IgD-negative memory B cell (primary cell): ENCODE measurements around the gene LPAR5. TPM values are rescaled to one million over a fixed set of nuclear protein-coding genes. Genes with fewer than 3 reads are reported as not detected.

Source experiments
- H3K27ac Mint-ChIP-seq, 3 donors: one replicate each; pipeline ENCODE4 v1.8.0; 2020 to 2022; ENCODE audit warnings: mild to moderate bottlenecking in 3 of 3, mixed read lengths in 3 of 3, moderate library complexity in 1 of 3
- H3K27me3 Mint-ChIP-seq: one replicate; pipeline ENCODE4 v1.8.0; 2021; ENCODE audit warnings: mixed read lengths
- H3K36me3 Mint-ChIP-seq: one replicate; pipeline ENCODE4 v1.8.0; 2020; ENCODE audit warnings: mild to moderate bottlenecking, mixed read lengths
- H3K4me1 Mint-ChIP-seq, 3 donors: one replicate each; pipeline ENCODE4 v1.8.0; 2020 to 2022; ENCODE audit warnings: mixed read lengths in 3 of 3, mild to moderate bottlenecking in 1 of 3
- H3K4me3 Mint-ChIP-seq, 4 donors: one replicate each; pipeline ENCODE4 v1.8.0; 2020 to 2022; ENCODE audit warnings: mild to moderate bottlenecking in 4 of 4, mixed read lengths in 4 of 4, moderate library complexity in 3 of 4
- H3K9me3 Mint-ChIP-seq, 3 donors: one replicate each; pipeline ENCODE4 v1.8.0; 2020 to 2021; ENCODE audit warnings: mixed read lengths in 3 of 3, mild to moderate bottlenecking in 1 of 3
- polyA plus RNA-seq: library from polyadenylated mRNA; unstranded; fragments of 300-500 nt; fragmentation: Illumina TruSeq; gene quantifications from one replicate; pipeline ENCODE4 v1.2.3, GENCODE V29; 2021

LPAR5 gene
- polyA plus RNA-seq, 1 donor from 2014 or later = 63.6 TPM

GRCh38 chr12:6626654-6627283 lies 9.0 kb downstream of the LPAR5 start:
- Mint-ChIP-seq H3K4me3 (peak overlapping the region; percentile 4 to 92 (median 48)), H3K36me3 (peaks cover 10% of the 10 kb centered on the region), H3K9me3 (no peaks in the 10 kb centered on the region), H3K27me3 (no peaks in the 10 kb centered on the region), H3K27ac (peak overlapping the region; percentile 72 to 93 (median 72)), H3K4me1 (peaks cover 19 to 34% (median 33%) of the 10 kb centered on the region in 3 donors)

GRCh38 chr12:6620885-6621274 lies 14.9 kb downstream of the LPAR5 start:
- Mint-ChIP-seq H3K27me3 (no peaks in the 10 kb centered on the region), H3K27ac (peak overlapping the region in 2 of 3 donors; percentile 84 to 91), H3K4me1 (peaks cover 7 to 19% (median 9%) of the 10 kb centered on the region in 3 donors), H3K36me3 (peaks cover 6% of the 10 kb centered on the region), H3K9me3 (no peaks in the 10 kb centered on the region), H3K4me3 (peak overlapping the region in 2 of 4 donors; percentile 19 to 34)

GRCh38 chr12:6620137-6620884 lies 15.4 kb downstream of the LPAR5 start:
- Mint-ChIP-seq H3K27ac (peak overlapping the region in 1 of 3 donors; percentile 80), H3K4me3 (peak overlapping the region in 3 of 4 donors; percentile 34 to 52 (median 39)), H3K36me3 (peaks cover 6% of the 10 kb centered on the region), H3K9me3 (no peaks in the 10 kb centered on the region), H3K27me3 (no peaks in the 10 kb centered on the region), H3K4me1 (peaks cover 7 to 19% (median 9%) of the 10 kb centered on the region in 3 donors)

DNA sequence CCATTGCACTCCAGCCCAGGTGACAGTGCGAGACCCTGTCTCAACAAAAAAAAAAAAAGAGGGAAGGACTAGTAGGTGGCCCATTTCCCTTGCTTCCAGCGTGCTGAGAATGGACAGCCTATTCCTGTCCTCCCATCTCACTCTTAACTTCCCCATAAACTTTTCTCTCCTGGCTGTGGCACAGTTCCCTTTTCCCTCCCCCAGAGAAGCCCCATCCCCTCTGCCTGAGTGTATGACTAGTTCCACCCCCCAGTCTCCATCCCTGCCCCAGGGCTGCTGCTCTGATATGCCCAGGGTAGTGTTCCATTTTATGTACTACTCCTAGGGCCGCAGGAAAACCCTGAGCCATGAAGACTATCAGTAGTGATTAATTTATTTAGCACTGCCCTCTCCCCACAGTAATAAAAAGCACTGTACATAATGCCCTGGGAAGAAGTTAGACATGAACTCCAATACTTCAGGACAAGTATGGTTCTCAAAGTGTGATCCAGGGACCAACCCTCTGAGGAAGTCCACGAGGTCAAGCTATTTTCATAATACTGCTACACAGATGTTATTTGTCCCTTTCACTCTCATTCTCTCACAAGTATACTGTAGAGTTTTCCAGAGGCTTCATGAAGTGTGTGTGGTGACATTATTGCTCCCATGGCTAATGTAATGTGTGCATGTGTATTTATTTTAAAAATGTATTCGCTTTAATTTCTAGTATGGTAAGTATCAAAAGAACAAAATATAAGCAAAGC lies 17.1 kb downstream of the LPAR5 start:
- H3K27ac Mint-ChIP-seq = peak overlapping the region; percentile 41 to 89 (median 75)
- H3K9me3 Mint-ChIP-seq = no peaks in the 10 kb centered on the region
- peaks cover 4% of the 10 kb centered on the region for H3K36me3 Mint-ChIP-seq
- H3K27me3 Mint-ChIP-seq = no peaks in the 10 kb centered on the region
- peak overlapping the region in 2 of 4 donors; percentile 13 to 45 for H3K4me3 Mint-ChIP-seq
- peaks cover 9 to 15% (median 14%) of the 10 kb centered on the region in 3 donors for H3K4me1 Mint-ChIP-seq

DNA sequence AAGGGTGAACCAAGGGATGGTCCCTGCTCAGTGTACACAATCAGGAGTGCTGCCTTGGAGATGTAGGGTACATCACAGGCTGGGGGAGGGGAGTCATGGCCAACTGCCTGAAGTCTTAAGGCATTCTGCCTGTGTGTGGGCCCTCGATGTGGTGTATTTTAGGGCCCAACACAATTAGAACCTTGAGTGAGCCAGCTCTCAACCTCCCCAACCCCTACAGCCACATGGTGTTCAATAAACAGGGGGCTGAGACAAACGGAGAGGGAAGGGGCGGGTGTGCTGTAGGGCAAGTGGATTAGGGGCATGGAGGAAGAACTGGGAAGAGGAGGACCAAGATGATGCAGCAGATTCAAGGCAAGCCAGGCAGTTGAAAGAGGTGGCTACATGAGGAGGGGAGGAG lies 20.0 kb downstream of the LPAR5 start:
- peaks cover 2% of the 10 kb centered on the region for H3K36me3 Mint-ChIP-seq
- peak overlapping the region; percentile 1 to 46 (median 3) for H3K27ac Mint-ChIP-seq
- no peak overlapping the region for H3K4me3 Mint-ChIP-seq
- peaks cover 23 to 33% (median 32%) of the 10 kb centered on the region in 3 donors for H3K4me1 Mint-ChIP-seq
- no peaks in the 10 kb centered on the region for H3K9me3 Mint-ChIP-seq
- H3K27me3 Mint-ChIP-seq = no peaks in the 10 kb centered on the region

DNA sequence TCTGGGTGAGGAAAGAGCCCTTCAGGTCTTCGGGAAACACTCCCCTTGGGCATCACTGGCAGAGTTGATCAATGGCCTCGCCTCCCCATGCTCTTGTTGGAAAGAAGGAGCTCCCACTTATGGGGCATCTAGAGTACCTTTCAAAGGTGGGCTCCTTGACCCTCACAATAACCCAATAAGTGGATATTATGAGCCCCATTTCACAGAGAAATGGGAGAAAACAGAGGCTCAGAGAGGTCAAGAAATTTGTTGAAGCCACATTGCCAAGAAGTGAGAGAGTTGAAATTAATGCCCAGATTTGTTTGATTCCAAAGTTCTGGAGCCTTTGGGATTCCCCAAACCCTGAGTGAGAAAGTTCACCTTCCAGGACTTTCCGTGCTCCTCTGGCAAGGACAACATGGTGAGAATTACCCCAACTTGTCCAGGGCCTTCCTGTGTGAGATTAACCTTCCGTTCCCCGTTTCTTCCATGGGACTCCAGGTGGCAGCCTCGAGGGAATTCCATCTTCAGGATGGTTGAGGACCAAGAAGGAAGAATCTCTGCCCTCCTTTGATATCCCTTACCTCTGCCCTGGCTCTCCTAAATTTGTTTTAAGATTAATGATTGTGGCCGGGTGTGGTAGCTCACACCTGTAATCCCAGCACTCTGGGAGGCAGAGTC lies 21.1 kb downstream of the LPAR5 start:
- peaks cover 23 to 35% (median 34%) of the 10 kb centered on the region in 3 donors for H3K4me1 Mint-ChIP-seq
- H3K9me3 Mint-ChIP-seq = no peaks in the 10 kb centered on the region

GRCh38 chr12:6613776-6614512 lies 21.8 kb downstream of the LPAR5 start:
- Mint-ChIP-seq H3K27ac (peak overlapping the region; percentile 86 to 95 (median 87)), H3K27me3 (no peaks in the 10 kb centered on the region)

More for the DNA sequence above, 21.1 kb downstream of the LPAR5 start:
- no peaks in the 10 kb centered on the region for H3K36me3 Mint-ChIP-seq
- peak overlapping the region in 2 of 4 donors; percentile 50 to 60 for H3K4me3 Mint-ChIP-seq
- H3K27me3 Mint-ChIP-seq = no peaks in the 10 kb centered on the region
- peak overlapping the region; percentile 86 to 95 (median 87) for H3K27ac Mint-ChIP-seq

GRCh38 chr12:6613015-6613775 lies 22.6 kb downstream of the LPAR5 start:
- no peaks in the 10 kb centered on the region for H3K9me3 Mint-ChIP-seq
- peaks cover 14 to 35% (median 34%) of the 10 kb centered on the region in 3 donors for H3K4me1 Mint-ChIP-seq
- H3K36me3 Mint-ChIP-seq = no peaks in the 10 kb centered on the region
- H3K4me3 Mint-ChIP-seq = peak overlapping the region; percentile 10 to 76 (median 48)
- no peaks in the 10 kb centered on the region for H3K27me3 Mint-ChIP-seq
- H3K27ac Mint-ChIP-seq = peak overlapping the region; percentile 16 to 89 (median 87)

More at GRCh38 chr12:6613776-6614512, 21.8 kb downstream of the LPAR5 start:
- H3K4me3 Mint-ChIP-seq = peak overlapping the region in 3 of 4 donors; percentile 50 to 84 (median 83)
- no peaks in the 10 kb centered on the region for H3K9me3 Mint-ChIP-seq
- H3K36me3 Mint-ChIP-seq = no peaks in the 10 kb centered on the region
- H3K4me1 Mint-ChIP-seq = peaks cover 19 to 35% (median 34%) of the 10 kb centered on the region in 3 donors

DNA sequence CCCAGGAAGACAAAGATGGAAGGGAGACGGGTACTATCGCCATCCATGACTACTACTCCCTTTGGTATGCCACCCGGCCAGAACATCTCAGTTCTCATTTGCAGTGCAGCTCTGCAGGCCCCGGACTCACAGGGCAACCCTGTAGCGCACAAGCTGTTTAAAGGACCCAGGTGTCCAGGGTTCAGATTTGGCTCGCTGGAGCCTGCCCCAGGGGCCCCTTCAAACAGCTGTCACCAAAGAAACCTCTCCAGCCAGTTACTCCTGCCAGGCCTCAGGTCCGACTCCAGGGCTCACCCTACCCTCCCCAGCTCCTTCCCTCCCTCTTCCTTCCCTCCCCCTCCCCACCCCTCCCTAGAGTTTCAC lies 23.1 kb downstream of the LPAR5 start:
- Mint-ChIP-seq H3K27ac (peak overlapping the region; percentile 67 to 89 (median 87)), H3K4me3 (peak overlapping the region in 3 of 4 donors; percentile 60 to 85 (median 82)), H3K36me3 (no peaks in the 10 kb centered on the region), H3K4me1 (peaks cover 14 to 31% (median 31%) of the 10 kb centered on the region in 3 donors), H3K9me3 (no peaks in the 10 kb centered on the region), H3K27me3 (no peaks in the 10 kb centered on the region)

DNA sequence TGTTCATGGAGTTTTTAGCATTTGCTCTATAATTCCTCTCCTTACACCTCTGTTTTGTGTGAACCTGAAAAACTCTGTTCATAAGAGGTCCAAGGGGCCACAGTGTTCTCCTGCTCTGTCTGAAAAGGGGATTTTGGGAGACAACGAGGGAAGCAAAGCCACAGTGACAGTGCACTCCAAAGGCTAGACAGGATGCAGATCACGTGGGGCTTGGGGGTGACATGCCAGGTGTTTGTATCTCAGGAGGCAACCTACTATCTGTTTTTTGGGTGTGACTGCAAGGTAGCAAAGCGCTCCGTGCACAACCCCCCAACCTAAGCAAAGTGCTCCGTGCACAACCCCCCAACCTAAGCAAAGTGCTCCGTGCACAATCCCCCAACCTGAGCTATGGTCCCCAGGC lies 23.5 kb downstream of the LPAR5 start:
- no peaks in the 10 kb centered on the region for H3K36me3 Mint-ChIP-seq
- peaks cover 14 to 29% (median 29%) of the 10 kb centered on the region in 3 donors for H3K4me1 Mint-ChIP-seq
- H3K4me3 Mint-ChIP-seq = peak overlapping the region in 3 of 4 donors; percentile 60 to 85 (median 82)
- H3K27ac Mint-ChIP-seq = peak overlapping the region; percentile 67 to 89 (median 87)
- no peaks in the 10 kb centered on the region for H3K9me3 Mint-ChIP-seq
- H3K27me3 Mint-ChIP-seq = no peaks in the 10 kb centered on the region

- peaks cover 25 to 44% (median 40%) of the 10 kb centered on the region in 3 donors for H3K4me1 Mint-ChIP-seq
- no peak overlapping the region for H3K27ac Mint-ChIP-seq
- no peaks in the 10 kb centered on the region for H3K9me3 Mint-ChIP-seq
- H3K36me3 Mint-ChIP-seq = peaks cover 5% of the 10 kb centered on the region
- no peaks in the 10 kb centered on the region for H3K27me3 Mint-ChIP-seq
- no peak overlapping the region for H3K4me3 Mint-ChIP-seq
These were observed 27.0 kb downstream of the LPAR5 start for GRCh38 chr12:6608592-6609281.

- Mint-ChIP-seq H3K36me3 (peaks cover 5% of the 10 kb centered on the region), H3K4me1 (peaks cover 28 to 48% (median 42%) of the 10 kb centered on the region in 3 donors), H3K4me3 (no peak overlapping the region), H3K9me3 (no peaks in the 10 kb centered on the region), H3K27me3 (no peaks in the 10 kb centered on the region), H3K27ac (no peak overlapping the region)
These were observed 27.8 kb downstream of the LPAR5 start for GRCh38 chr12:6607751-6608591.
